A673 (cell line): Measurements from ENCODE around the gene CYP51A1.

ENCODE experiments used
- EZH2 ChIP-seq: fragments of 200-600 bp; sonication (generic); IDR thresholded peaks from 2 replicates; pipeline ENCODE4 v1.6.1; 2017; ENCODE audit warnings: borderline replicate concordance, low read depth, mild to moderate bottlenecking, mixed read lengths, antibody characterized with exemption, low read length; ENCODE audit not compliant: poor library complexity, severe bottlenecking
- TF ChIP-seq, protein P1 (sequence below): fragments of 300-800, 200-600 bp; sonication (generic); conservative IDR thresholded peaks from 2 replicates; pipeline ENCODE4 v1.5.1; 2017; ENCODE audit warnings: low read depth, mild to moderate bottlenecking, antibody characterized with exemption, low read length, moderate library complexity, mixed read lengths

DNA sequence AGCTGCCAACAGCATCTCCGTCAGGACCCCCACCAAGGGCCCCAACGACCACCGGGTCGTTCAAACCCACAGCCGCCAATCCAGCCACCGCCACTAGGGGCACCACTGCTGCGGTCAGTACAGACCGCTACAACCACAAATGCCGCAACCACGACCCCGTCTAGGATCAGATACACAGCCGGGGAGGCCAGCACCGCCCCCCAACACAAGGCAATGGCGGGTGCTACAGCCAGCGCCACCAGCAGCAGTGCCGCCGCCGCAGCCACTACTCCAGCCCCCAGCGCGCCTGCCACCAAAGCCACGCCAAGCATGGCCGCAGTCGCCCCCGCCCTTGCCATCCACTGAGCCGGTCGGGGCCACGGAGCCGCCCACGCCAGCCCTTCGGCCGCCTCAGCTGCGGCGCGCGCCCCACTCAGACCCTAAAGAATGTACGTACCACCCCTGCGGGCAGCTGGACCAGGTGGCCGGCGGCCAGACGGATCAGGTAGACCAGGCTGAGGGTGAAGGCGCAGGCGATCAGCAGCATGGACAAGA, 473 bp downstream of the CYP51A1 start:
- TF ChIP-seq, protein P1, sequence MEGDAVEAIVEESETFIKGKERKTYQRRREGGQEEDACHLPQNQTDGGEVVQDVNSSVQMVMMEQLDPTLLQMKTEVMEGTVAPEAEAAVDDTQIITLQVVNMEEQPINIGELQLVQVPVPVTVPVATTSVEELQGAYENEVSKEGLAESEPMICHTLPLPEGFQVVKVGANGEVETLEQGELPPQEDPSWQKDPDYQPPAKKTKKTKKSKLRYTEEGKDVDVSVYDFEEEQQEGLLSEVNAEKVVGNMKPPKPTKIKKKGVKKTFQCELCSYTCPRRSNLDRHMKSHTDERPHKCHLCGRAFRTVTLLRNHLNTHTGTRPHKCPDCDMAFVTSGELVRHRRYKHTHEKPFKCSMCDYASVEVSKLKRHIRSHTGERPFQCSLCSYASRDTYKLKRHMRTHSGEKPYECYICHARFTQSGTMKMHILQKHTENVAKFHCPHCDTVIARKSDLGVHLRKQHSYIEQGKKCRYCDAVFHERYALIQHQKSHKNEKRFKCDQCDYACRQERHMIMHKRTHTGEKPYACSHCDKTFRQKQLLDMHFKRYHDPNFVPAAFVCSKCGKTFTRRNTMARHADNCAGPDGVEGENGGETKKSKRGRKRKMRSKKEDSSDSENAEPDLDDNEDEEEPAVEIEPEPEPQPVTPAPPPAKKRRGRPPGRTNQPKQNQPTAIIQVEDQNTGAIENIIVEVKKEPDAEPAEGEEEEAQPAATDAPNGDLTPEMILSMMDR, result peak; percentile 81
- TF ChIP-seq EZH2, result no peak
